SKM-1 (cell line): ENCODE results near the gene FHL3.
"Not testable (repeated sequence)": the region's sequence is repeated elsewhere in the genome, so short reads cannot be mapped to it uniquely, and the experiment has no call there.

ENCODE experiments used
- DNase-seq: peaks from one replicate; lab custom pipeline; 2025; ENCODE audit not compliant: unreplicated experiment; lab: John Stamatoyannopoulos, UW

Gene FHL3

GRCh38 chr1:38037221-38037939 is 32.1 kb upstream of the FHL3 start:
- DNase-seq = no peak

GRCh38 chr1:38034871-38035270 is 29.6 kb upstream of the FHL3 start:
- no peak for DNase-seq

- not testable (repeated sequence) for DNase-seq
Observed at GRCh38 chr1:38032992-38033391, 27.7 kb upstream of the FHL3 start.

- DNase-seq = no peak
Observed at GRCh38 chr1:38031513-38031866, 26.2 kb upstream of the FHL3 start.

GRCh38 chr1:38030596-38031512 is 25.5 kb upstream of the FHL3 start:
- no peak for DNase-seq

GRCh38 chr1:38029685-38030511 is 24.6 kb upstream of the FHL3 start:
- DNase-seq = no peak

- DNase-seq = no peak
Observed at GRCh38 chr1:38029081-38029681, 23.9 kb upstream of the FHL3 start.

GRCh38 chr1:38028671-38029070 is 23.4 kb upstream of the FHL3 start:
- no peak for DNase-seq

GRCh38 chr1:38028105-38028591 is 22.8 kb upstream of the FHL3 start:
- DNase-seq = no peak

GRCh38 chr1:38027201-38028104 is 22.1 kb upstream of the FHL3 start:
- DNase-seq = no peak

- DNase-seq = no peak
Observed at GRCh38 chr1:38026592-38027200, 21.4 kb upstream of the FHL3 start.

GRCh38 chr1:38025664-38026063 is 20.4 kb upstream of the FHL3 start:
- DNase-seq = no peak

- no peak for DNase-seq
Observed at GRCh38 chr1:38025233-38025632, 19.9 kb upstream of the FHL3 start.

- DNase-seq = no peak
Observed at GRCh38 chr1:38022810-38023209, 17.5 kb upstream of the FHL3 start.

- no peak for DNase-seq
Observed at GRCh38 chr1:38021969-38022368, 16.7 kb upstream of the FHL3 start.

- no peak for DNase-seq
Observed at GRCh38 chr1:38020396-38020795, 15.1 kb upstream of the FHL3 start.

GRCh38 chr1:38018864-38019343 is 13.6 kb upstream of the FHL3 start:
- DNase-seq = no peak

GRCh38 chr1:38015978-38016725 is 10.8 kb upstream of the FHL3 start:
- DNase-seq = no peak
